Hepatocyte (in vitro differentiated cells): ENCODE results near the gene CDH4. TPM values are rescaled to one million over a fixed set of nuclear protein-coding genes. Genes with fewer than 3 reads are reported as not detected.

ENCODE experiments used
- DNase-seq: peaks from one replicate; pipeline ENCODE4 v3.0.0-alpha.2; 2016; ENCODE audit warnings: low spot score
- H2AFZ ChIP-seq: fragments of 200-600 bp; sonication (generic); 2 replicates; pipeline ENCODE4 v1.6.0; 2016; ENCODE audit warnings: antibody characterized with exemption, mild to moderate bottlenecking
- H3K27ac ChIP-seq: fragments of 200-600 bp; sonication (generic); 2 replicates; pipeline ENCODE4 v1.5.1; 2016; ENCODE audit warnings: mild to moderate bottlenecking
- H3K27me3 ChIP-seq: fragments of 200-600 bp; sonication (generic); 2 replicates; pipeline ENCODE4 v1.6.1; 2016
- H3K36me3 ChIP-seq: fragments of 200-600 bp; sonication (generic); replicated peaks from 2 replicates; pipeline ENCODE4 v1.5.1; 2016; ENCODE audit warnings: low read depth; ENCODE audit not compliant: insufficient read depth
- H3K4me1 ChIP-seq: fragments of 200-600 bp; sonication (generic); 2 replicates; pipeline ENCODE4 v1.5.1; 2016; ENCODE audit warnings: mild to moderate bottlenecking, moderate library complexity; ENCODE audit not compliant: insufficient read depth
- H3K4me2 ChIP-seq: fragments of 200-600 bp; sonication (generic); 2 replicates; pipeline ENCODE4 v1.6.0; 2016
- H3K4me3 ChIP-seq: fragments of 200-600 bp; sonication (generic); 2 replicates; pipeline ENCODE4 v1.5.1; 2016; ENCODE audit warnings: mild to moderate bottlenecking
- H3K79me2 ChIP-seq: fragments of 200-600 bp; sonication (generic); 2 replicates; pipeline ENCODE4 v1.6.0; 2017; ENCODE audit warnings: mild to moderate bottlenecking
- H3K9me2 ChIP-seq: fragments of 200-600 bp; sonication (generic); replicated peaks from 2 replicates; pipeline ENCODE4 v1.6.0; 2017; ENCODE audit warnings: mild to moderate bottlenecking; ENCODE audit not compliant: insufficient read depth
- H3K9me3 ChIP-seq: fragments of 200-600 bp; sonication (generic); 2 replicates; pipeline ENCODE4 v1.5.1; 2016; ENCODE audit warnings: low read depth, mild to moderate bottlenecking
- H4K20me1 ChIP-seq: fragments of 200-600 bp; sonication (generic); 2 replicates; pipeline ENCODE4 v1.6.0; 2016; ENCODE audit warnings: mild to moderate bottlenecking; ENCODE audit not compliant: insufficient read depth, poor library complexity, severe bottlenecking
- EZH2 ChIP-seq: fragments of 200-600 bp; sonication (generic); IDR thresholded peaks from 2 replicates; pipeline ENCODE4 v1.6.1; 2016; ENCODE audit warnings: antibody characterized with exemption, mild to moderate bottlenecking, borderline replicate concordance
- EZH2phosphoT487 ChIP-seq: fragments of 200-600 bp; sonication (generic); IDR thresholded peaks from one replicate; pipeline ENCODE4 v1.6.1; 2018; ENCODE audit warnings: antibody characterized with exemption, mild to moderate bottlenecking, low read depth, moderate library complexity; ENCODE audit not compliant: unreplicated experiment, severe bottlenecking
- WGBS: methylation state at CpG from one replicate; pipeline ENCODE4 v1.1.6; 2016; ENCODE audit warnings: low lambda C conversion rate; ENCODE audit errors: missing lambda C conversion rate; 5-methylcytosine and 5-hydroxymethylcytosine counted together
- polyA plus RNA-seq: library from polyadenylated mRNA; unstranded; fragments of >200 nt; fragmentation: Nextera tagmentation; extraction: Ambion mirVana; gene quantifications from 2 replicates; pipeline ENCODE4 v1.2.1, GENCODE V29; 2016
- total RNA-seq: library from RNA; depleted of rRNA; stranded (reverse); fragments of >200 nt; gene quantifications from 2 replicates; pipeline ENCODE4 v1.2.3, GENCODE V29; 2014
- TF ChIP-seq, protein P1 (sequence below): fragments of 200-600 bp; sonication (generic); IDR thresholded peaks from 2 replicates; pipeline ENCODE4 v1.5.1; 2016; ENCODE audit warnings: antibody characterized with exemption, mild to moderate bottlenecking; ENCODE audit not compliant: poor library complexity

Gene CDH4
- total and polyA plus RNA-seq, 2 experiments from 2014 or later, result 0.53 to 0.73 TPM

DNA sequence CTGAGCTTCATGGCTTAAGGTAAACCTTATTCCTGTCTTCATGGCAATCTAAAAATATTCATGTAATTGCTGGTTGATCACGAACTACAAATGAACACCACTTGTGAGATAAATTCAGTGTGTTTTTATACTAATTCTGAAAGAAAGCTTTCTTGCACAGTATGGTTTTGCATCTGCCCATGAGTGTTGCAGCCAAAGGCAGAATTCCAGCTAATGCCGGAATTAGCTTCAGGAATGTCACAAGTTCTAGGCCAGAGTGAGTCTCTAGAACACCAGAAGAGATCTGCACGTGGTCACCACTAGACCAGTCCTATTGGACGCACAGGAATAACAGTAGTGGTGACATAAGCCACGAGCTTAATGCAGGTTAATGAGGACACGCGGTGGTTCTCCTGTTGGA, 223.7 kb downstream of the CDH4 start:
- H2AFZ ChIP-seq, result no peak overlapping the region
- no peak for TF ChIP-seq EZH2phosphoT487
- TF ChIP-seq, protein P1, sequence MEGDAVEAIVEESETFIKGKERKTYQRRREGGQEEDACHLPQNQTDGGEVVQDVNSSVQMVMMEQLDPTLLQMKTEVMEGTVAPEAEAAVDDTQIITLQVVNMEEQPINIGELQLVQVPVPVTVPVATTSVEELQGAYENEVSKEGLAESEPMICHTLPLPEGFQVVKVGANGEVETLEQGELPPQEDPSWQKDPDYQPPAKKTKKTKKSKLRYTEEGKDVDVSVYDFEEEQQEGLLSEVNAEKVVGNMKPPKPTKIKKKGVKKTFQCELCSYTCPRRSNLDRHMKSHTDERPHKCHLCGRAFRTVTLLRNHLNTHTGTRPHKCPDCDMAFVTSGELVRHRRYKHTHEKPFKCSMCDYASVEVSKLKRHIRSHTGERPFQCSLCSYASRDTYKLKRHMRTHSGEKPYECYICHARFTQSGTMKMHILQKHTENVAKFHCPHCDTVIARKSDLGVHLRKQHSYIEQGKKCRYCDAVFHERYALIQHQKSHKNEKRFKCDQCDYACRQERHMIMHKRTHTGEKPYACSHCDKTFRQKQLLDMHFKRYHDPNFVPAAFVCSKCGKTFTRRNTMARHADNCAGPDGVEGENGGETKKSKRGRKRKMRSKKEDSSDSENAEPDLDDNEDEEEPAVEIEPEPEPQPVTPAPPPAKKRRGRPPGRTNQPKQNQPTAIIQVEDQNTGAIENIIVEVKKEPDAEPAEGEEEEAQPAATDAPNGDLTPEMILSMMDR, result no peak
- no peak for TF ChIP-seq EZH2
- H3K4me2 ChIP-seq, result no peak overlapping the region
- no peaks in the 10 kb centered on the region for H4K20me1 ChIP-seq
- H3K4me3 ChIP-seq, result no peak overlapping the region
- no peaks in the 10 kb centered on the region for H3K4me1 ChIP-seq
- no peaks in the 10 kb centered on the region for H3K9me2 ChIP-seq
- H3K9me3 ChIP-seq, result no peaks in the 10 kb centered on the region
- H3K27me3 ChIP-seq, result no peaks in the 10 kb centered on the region
- no peaks in the 10 kb centered on the region for H3K79me2 ChIP-seq
- no peaks in the 10 kb centered on the region for H3K36me3 ChIP-seq
- 86% methylated on average over 7 of the region's 7 CpGs for WGBS
- no peak overlapping the region for H3K27ac ChIP-seq
- no peak for DNase-seq

DNA sequence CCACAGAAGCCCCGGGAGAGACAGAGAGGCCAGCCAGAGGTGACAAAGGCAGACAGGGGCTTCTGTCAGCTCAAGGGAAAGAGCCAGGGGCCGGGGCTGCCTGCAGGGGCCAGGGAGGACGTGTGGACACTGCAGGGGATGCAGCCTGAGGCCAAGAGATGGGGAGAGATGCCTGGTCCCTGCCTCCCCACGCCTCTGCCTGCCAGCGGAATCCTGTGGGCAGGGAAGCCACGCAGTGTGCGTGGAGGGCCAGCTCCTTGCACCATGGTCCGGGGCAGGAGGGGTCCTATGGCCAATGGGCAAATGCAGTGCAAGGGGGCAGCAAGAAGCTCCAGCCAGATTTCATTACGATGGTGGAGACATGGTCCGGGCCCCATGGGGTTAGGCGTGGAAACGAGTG, 224.9 kb downstream of the CDH4 start:
- Histone ChIP-seq H3K36me3 (no peaks in the 10 kb centered on the region), H3K4me3 (no peak overlapping the region), H3K27me3 (no peaks in the 10 kb centered on the region), H3K4me2 (no peak overlapping the region), H3K9me2 (no peaks in the 10 kb centered on the region), H3K79me2 (no peaks in the 10 kb centered on the region), H2AFZ (no peak overlapping the region), H4K20me1 (no peaks in the 10 kb centered on the region), H3K4me1 (no peaks in the 10 kb centered on the region), H3K27ac (no peak overlapping the region), H3K9me3 (no peaks in the 10 kb centered on the region)
- TF ChIP-seq EZH2 (no peak), EZH2phosphoT487 (no peak)
- TF ChIP-seq, protein P1, result no peak
- 82% methylated on average over 12 of the region's 12 CpGs for WGBS
- no peak for DNase-seq

DNA sequence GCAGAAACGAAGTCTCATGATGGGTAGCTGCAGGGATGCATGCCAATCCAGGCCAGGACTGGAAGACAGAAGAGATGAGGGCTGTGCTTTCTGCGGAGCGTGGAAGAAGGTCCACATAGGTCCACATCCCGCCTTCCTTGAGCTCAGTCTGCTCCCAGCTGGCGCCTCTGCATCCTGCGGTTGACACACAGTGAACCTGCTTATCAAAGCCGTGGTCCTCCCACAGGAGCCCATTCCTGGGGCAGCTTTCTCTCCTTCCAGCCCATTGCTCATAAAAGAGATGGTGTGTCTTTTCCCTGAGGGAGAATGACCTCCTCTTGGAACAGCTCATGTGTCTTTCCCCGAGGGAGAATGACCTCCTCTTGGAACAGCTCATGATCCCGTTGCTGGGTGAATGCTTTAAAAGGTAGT, 225.4 kb downstream of the CDH4 start:
- no peaks in the 10 kb centered on the region for H3K9me3 ChIP-seq
- H3K4me2 ChIP-seq, result no peak overlapping the region
- H3K27me3 ChIP-seq, result no peaks in the 10 kb centered on the region
- TF ChIP-seq EZH2phosphoT487, result no peak
- TF ChIP-seq EZH2, result no peak
- TF ChIP-seq, protein P1, result no peak
- H3K36me3 ChIP-seq, result no peaks in the 10 kb centered on the region
- H3K27ac ChIP-seq, result no peak overlapping the region
- no peak overlapping the region for H2AFZ ChIP-seq
- DNase-seq, result no peak
- no peaks in the 10 kb centered on the region for H3K4me1 ChIP-seq
- H4K20me1 ChIP-seq, result no peaks in the 10 kb centered on the region
- H3K9me2 ChIP-seq, result no peaks in the 10 kb centered on the region
- H3K79me2 ChIP-seq, result no peaks in the 10 kb centered on the region
- no peak overlapping the region for H3K4me3 ChIP-seq
- WGBS, result 83% methylated on average over 9 of the region's 9 CpGs

DNA sequence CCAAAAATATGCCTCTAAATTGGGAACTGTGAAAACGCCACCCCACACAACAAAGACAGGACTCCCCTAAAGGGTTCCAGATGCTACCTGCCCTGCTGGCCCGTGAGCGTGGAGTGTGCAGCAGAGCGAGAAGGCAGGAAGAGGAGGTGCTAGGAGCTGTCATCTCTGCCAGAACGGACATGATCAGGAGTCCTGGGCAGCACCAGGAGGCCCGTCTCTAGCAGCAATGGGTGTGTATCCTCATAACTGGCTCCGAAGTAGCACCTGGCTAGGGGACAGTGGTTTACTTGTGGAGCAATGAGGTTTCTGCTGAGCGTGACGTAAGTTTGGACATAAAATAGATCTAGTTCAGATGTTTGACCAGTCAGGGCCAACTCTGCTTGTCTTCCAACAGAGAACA, 226.0 kb downstream of the CDH4 start:
- no peak overlapping the region for H3K27ac ChIP-seq
- 88% methylated on average over 9 of the region's 9 CpGs for WGBS

More for the DNA sequence above, 226.0 kb downstream of the CDH4 start:
- Histone ChIP-seq H3K9me2 (no peaks in the 10 kb centered on the region), H3K4me1 (no peaks in the 10 kb centered on the region), H3K4me3 (no peak overlapping the region), H3K4me2 (no peak overlapping the region), H3K9me3 (no peaks in the 10 kb centered on the region), H2AFZ (no peak overlapping the region), H3K36me3 (no peaks in the 10 kb centered on the region), H4K20me1 (no peaks in the 10 kb centered on the region), H3K79me2 (no peaks in the 10 kb centered on the region), H3K27me3 (no peaks in the 10 kb centered on the region)
- no peak for TF ChIP-seq EZH2
- TF ChIP-seq EZH2phosphoT487, result no peak
- TF ChIP-seq, protein P1, result no peak
- DNase-seq, result no peak
